K562 treated with DMSO at 1 percent for 4 hours (cell line): ENCODE measurements around the gene TTC12. TPM values are rescaled to one million over a fixed set of nuclear protein-coding genes. Genes with fewer than 3 reads are reported as not detected.

Experiments used
- total RNA-seq: library from RNA; unstranded; fragments of 300-600 nt; gene quantifications from 2 replicates; pipeline ENCODE4 v1.2.3, GENCODE V29; 2022; ENCODE audit not compliant: insufficient read depth

Gene TTC12
- total RNA-seq, result 0.83 and 3.3 TPM in 2 replicates

DNA sequence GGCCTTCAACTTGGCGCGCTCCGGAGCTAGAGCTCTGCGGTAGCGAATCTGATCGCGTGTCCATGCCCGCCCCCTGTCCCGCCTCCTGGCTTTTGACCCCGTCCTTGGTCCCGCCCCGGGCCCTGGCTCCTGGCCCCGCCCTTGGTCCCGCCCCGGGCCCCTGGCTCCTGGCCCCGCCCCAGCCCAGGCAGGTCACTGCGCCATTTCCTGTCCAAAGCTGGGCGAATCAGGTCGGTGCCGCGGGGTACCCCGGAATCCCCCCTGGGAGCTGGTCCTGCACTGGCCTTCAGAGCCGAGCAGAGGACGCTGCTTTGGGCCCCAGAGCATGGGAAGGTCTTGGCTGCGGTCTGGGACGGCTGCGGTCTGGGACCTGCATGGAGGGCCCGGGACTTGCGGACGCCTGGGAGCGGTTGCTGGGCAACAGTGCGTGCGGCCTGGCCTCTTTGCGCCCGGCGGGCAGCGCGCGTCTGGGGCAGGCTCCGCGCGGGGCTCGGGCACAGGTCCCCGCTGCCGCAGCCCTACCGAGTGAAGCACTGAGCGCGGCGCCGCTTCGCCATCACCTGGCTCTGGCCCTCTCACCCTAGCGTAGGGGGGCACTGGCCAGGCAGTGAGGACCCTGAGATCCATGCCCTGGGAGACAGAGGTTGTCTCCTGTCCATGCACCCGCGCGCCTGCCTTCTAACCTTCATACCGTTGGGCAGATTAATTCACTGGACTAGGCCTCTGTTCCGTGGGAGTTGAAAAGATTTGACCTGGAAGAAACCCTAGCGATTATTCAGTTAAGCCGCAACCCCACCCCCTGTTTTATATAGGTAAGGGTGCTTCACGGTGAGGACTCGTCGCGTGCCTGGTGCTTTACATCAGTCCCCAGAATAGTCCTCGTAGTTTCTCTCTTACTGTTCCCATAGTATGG, at the start of gene TTC12:
TTC12 (plus strand) TSS at position 195 of the 913 bp plus-strand sequence. CDS start 1,675 bp downstream, outside the sequence.

GRCh38 chr11:113387605-113388211, 73.3 kb downstream of the TTC12 start, which contains the start of gene ANKK1:
Gene ANKK1 (plus strand): TSS chr11:113387779. CDS start chr11:113387885, 106 bp downstream.

Other genes starting within 250 kb of the TTC12 start
- not detected in 2 replicates for gene ANKK1, start 73.2 kb downstream of the TTC12 start, total RNA-seq
- gene DRD2, start 160.8 kb downstream of the TTC12 start, total RNA-seq, result not detected in 2 replicates